Naive thymus-derived CD8-positive, alpha-beta T cell (primary cell): ENCODE results near the gene MAMDC2. TPM values are rescaled to one million over a fixed set of nuclear protein-coding genes. Genes with fewer than 3 reads are reported as not detected.

Source experiments
- ATAC-seq, 2 donors: fragments of 150-1000 bp; cut with Tn5 transposase in 1 of 2; sonication (Bioruptor Pico), chemical (Tn5 transposase) in 1 of 2; 1 replicate in 1 of 2; 2 replicates in 1 of 2; pipeline ENCODE4 v1.10.0; 2021; ENCODE audit warnings: mild to moderate bottlenecking in 2 of 2, moderate library complexity in 2 of 2
- POLR2A ChIA-PET: fragments of 350-600 bp; sonication (Branson Sonifier 250); formaldehyde crosslinking; loops from one replicate; lab custom pipeline; 2021; ENCODE audit warnings: antibody characterized with exemption; lab: Charles Lee
- DNase-seq, 10 donors: peaks; one replicate each; pipeline versions ENCODE4 v3.0.0 to v3.0.0-alpha.2; 2020 to 2022
- H3K27ac Mint-ChIP-seq, 10 donors: one replicate each; pipeline ENCODE4 v1.8.0; 2020 to 2022; ENCODE audit warnings: mild to moderate bottlenecking in 10 of 10, mixed read lengths in 10 of 10, moderate library complexity in 4 of 10, inconsistent platforms in 1 of 10
- H3K27me3 Mint-ChIP-seq, 5 donors: one replicate each; pipeline ENCODE4 v1.8.0; 2021 to 2022; ENCODE audit warnings: mixed read lengths in 5 of 5
- H3K36me3 Mint-ChIP-seq, 3 donors: one replicate each; pipeline ENCODE4 v1.8.0; 2020 to 2022; ENCODE audit warnings: mixed read lengths in 3 of 3, mild to moderate bottlenecking in 2 of 3, inconsistent platforms in 1 of 3
- H3K4me1 Mint-ChIP-seq, 4 donors: one replicate each; pipeline ENCODE4 v1.8.0; 2021 to 2022; ENCODE audit warnings: mixed read lengths in 4 of 4
- H3K4me3 Mint-ChIP-seq, 10 donors: one replicate each; pipeline ENCODE4 v1.8.0; 2020 to 2022; ENCODE audit warnings: mild to moderate bottlenecking in 10 of 10, mixed read lengths in 10 of 10, moderate library complexity in 6 of 10, inconsistent platforms in 1 of 10
- H3K9me3 Mint-ChIP-seq, 9 donors: one replicate each; pipeline ENCODE4 v1.8.0; 2020 to 2022; ENCODE audit warnings: mixed read lengths in 9 of 9, mild to moderate bottlenecking in 3 of 9, inconsistent platforms in 1 of 9, moderate library complexity in 1 of 9
- polyA plus RNA-seq, 3 donors: library from polyadenylated mRNA; unstranded; fragments of 300-500 nt; fragmentation: Illumina TruSeq; gene quantifications; one replicate each; pipeline ENCODE4 v1.2.3, GENCODE V29; 2021
- total RNA-seq, 8 experiments: library from RNA in 2 of 8; stranded (reverse) in 2 of 8; gene quantifications; one replicate each; pipeline ENCODE4 v1.2.3 and lab custom pipeline; 2021 to 2026

The MAMDC2 gene
- total and polyA plus RNA-seq, 5 experiments from 2014 or later = 0.19 TPM; not detected in 4

GRCh38 chr9:70119786-70120185, 76.1 kb downstream of the MAMDC2 start:
- H3K9me3 Mint-ChIP-seq = no peaks in the 10 kb centered on the region
- H3K27ac Mint-ChIP-seq = no peak overlapping the region
- POLR2A ChIA-PET = no interaction called here
- H3K4me3 Mint-ChIP-seq = no peak overlapping the region
- H3K4me1 Mint-ChIP-seq = no peaks in the 10 kb centered on the region
- ATAC-seq (no peak), DNase-seq (no peak)
- no peaks in the 10 kb centered on the region for H3K36me3 Mint-ChIP-seq
- H3K27me3 Mint-ChIP-seq = peaks cover 4 to 26% (median 9%) of the 10 kb centered on the region in 5 donors

DNA sequence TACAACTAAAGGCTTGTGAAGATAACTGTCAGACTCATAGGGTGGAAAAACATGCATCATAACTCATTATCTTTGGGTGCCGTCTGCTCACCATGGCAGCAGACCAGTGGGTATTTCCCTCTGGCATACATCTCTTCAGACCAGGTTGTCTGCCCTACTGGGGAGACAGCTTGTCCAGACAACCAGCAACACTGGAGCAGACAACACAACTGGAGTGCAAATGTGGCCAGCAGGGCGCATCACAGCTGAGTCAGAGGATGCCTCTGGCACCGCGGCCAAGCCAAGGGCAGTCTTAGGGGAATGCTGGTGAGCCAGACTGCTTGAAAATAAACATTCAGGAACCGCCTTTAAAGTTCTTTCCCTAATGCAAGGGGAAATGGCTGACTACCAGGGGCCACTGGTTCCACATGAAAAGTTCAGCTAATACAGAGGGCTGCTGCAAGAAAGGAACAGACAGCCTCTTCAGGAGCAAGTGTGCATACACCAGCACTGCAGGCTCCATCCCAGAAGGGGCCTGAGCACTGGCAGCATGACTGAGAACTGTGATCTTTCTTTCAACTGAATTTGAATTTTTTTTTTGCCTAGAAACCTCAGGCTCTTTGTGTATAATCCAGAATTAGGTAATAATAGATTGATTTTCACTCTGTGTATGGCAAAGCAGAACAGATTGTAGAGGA, 77.3 kb downstream of the MAMDC2 start:
- POLR2A ChIA-PET = no interaction called here
- Mint-ChIP-seq H3K9me3 (no peaks in the 10 kb centered on the region), H3K27me3 (peaks cover 2 to 21% (median 6%) of the 10 kb centered on the region in 5 donors), H3K4me3 (no peak overlapping the region), H3K36me3 (no peaks in the 10 kb centered on the region), H3K27ac (no peak overlapping the region), H3K4me1 (no peaks in the 10 kb centered on the region)
- ATAC-seq = no peak
- no peak for DNase-seq

DNA sequence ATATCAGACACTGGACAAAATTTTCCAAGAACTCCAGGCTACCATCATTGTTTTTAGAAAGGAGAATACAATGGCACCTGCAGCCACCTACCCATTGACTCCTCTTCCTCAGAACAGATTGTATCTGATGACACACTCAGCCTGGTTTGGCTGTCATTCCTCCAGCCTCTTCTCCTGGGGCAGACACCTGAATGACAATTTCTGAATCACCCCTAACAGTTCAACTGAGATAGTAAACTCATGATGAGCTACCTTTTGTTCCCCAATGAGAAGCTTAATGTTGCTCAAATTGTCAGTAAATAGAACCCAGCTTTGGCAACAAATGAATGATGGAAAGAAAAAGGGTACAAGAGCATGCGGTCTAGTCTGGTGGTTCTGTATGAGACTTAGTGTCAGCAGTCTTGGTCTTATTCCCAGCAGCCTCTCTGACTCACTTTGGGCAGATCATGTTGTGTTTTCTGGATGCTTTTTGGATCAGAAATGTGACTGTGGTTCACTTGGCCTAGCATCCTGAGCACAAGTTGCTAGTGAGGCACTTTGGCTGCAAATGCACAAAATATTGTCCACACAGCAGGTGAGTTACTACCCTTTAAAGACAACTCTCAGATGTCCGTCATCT, 78.3 kb downstream of the MAMDC2 start:
- POLR2A ChIA-PET = no interaction called here
- DNase-seq (no peak), ATAC-seq (no peak)
- H3K27me3 Mint-ChIP-seq = peaks cover 1 to 23% (median 3%) of the 10 kb centered on the region in 5 donors
- no peaks in the 10 kb centered on the region for H3K4me1 Mint-ChIP-seq
- no peak overlapping the region for H3K4me3 Mint-ChIP-seq
- no peak overlapping the region for H3K27ac Mint-ChIP-seq
- H3K9me3 Mint-ChIP-seq = no peaks in the 10 kb centered on the region
- no peaks in the 10 kb centered on the region for H3K36me3 Mint-ChIP-seq

DNA sequence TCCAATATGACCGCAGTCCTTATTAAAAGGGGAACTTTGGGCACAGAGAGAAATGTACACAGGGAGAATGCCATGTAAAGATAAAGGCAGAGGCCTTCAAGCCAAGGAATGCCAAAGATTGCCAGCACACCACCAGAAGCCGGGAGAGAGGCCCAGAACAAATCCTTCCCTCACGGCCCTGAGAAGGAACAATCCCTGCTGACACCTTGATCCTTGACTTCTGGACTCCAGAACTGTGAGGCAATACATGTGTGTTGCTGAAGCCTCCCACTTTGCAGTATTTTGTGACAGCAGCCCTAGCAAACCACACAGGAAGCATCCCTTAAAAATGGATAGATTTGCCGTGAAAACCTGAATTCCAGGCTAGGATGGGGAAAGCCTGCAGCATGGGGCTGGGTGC, 80.0 kb downstream of the MAMDC2 start:
- Mint-ChIP-seq H3K4me1 (no peaks in the 10 kb centered on the region), H3K27ac (no peak overlapping the region), H3K9me3 (no peaks in the 10 kb centered on the region), H3K36me3 (no peaks in the 10 kb centered on the region), H3K4me3 (no peak overlapping the region), H3K27me3 (peaks cover 0 to 15% (median 2%) of the 10 kb centered on the region in 5 donors)
- POLR2A ChIA-PET = no interaction called here
- no peak for DNase-seq
- ATAC-seq = no peak

DNA sequence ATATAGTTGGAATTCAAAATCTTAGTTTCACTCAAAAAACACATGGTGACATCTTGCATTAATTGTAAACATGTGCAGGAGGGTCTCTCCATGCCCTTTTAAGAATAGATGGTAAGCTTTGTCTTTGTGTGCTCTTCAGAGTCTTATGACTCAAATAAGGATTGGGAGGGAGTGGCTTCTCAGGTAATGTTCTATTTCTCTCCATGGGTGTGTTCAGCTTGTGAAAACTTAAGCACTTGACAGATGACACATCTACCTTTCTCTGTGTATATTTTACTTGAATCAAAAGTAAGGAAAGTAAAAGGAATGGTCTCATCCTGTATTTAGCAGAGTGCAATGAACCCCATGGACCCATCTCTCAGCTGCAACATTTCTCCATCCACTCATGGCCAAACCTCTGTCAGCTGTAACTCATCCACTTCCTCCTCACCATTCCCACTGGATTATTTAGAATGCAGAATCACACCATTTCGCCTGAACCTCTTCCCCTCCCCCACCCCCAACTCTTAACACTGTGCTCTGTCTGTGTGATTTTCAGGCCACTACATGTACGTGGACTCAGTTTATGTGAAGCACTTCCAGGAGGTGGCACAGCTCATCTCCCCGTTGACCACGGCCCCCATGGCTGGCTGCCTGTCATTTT, 82.1 kb downstream of the MAMDC2 start:
- DNase-seq = no peak
- H3K36me3 Mint-ChIP-seq = no peaks in the 10 kb centered on the region
- H3K9me3 Mint-ChIP-seq = no peaks in the 10 kb centered on the region
- H3K4me3 Mint-ChIP-seq = no peak overlapping the region
- H3K27ac Mint-ChIP-seq = no peak overlapping the region
- POLR2A ChIA-PET = no interaction called here
- peaks cover 0 to 8% (median 0%) of the 10 kb centered on the region in 5 donors for H3K27me3 Mint-ChIP-seq
- H3K4me1 Mint-ChIP-seq = no peaks in the 10 kb centered on the region
- no peak for ATAC-seq

DNA sequence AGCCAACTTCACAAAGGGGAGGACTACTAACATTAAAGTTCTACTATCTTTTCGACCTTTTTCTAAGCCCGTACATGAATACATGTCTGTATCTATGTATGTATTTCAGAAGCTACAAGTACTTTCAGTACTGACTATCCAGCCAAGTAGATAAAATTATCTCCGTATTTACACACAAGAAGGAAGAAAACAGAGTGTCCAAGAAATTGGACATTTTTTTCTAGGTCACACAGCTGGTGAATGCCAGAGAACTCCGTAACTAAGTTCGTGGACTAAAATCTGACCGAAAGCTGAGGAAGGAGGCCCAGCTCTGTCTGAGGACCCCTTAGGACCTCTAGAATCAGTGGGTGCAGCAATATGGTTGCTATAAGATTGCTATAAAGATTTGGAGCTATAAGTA, 83.4 kb downstream of the MAMDC2 start:
- Mint-ChIP-seq H3K4me1 (no peaks in the 10 kb centered on the region), H3K36me3 (no peaks in the 10 kb centered on the region), H3K9me3 (no peaks in the 10 kb centered on the region), H3K4me3 (no peak overlapping the region), H3K27me3 (peaks cover 0 to 8% (median 0%) of the 10 kb centered on the region in 5 donors), H3K27ac (no peak overlapping the region)
- POLR2A ChIA-PET = no interaction called here
- ATAC-seq (no peak), DNase-seq (no peak)

GRCh38 chr9:70127540-70128416, 84.1 kb downstream of the MAMDC2 start:
- no peaks in the 10 kb centered on the region for H3K4me1 Mint-ChIP-seq
- POLR2A ChIA-PET = no interaction called here
- H3K36me3 Mint-ChIP-seq = no peaks in the 10 kb centered on the region

GRCh38 chr9:70130266-70130665, 86.6 kb downstream of the MAMDC2 start:
- no peak overlapping the region for H3K27ac Mint-ChIP-seq
- POLR2A ChIA-PET = no interaction called here
- no peaks in the 10 kb centered on the region for H3K36me3 Mint-ChIP-seq
- DNase-seq (no peak), ATAC-seq (no peak)
- no peak overlapping the region for H3K4me3 Mint-ChIP-seq
- no peaks in the 10 kb centered on the region for H3K4me1 Mint-ChIP-seq
- H3K27me3 Mint-ChIP-seq = peaks cover 0 to 8% (median 0%) of the 10 kb centered on the region in 5 donors
- H3K9me3 Mint-ChIP-seq = no peaks in the 10 kb centered on the region

More at GRCh38 chr9:70127540-70128416, 84.1 kb downstream of the MAMDC2 start:
- peaks cover 0 to 8% (median 0%) of the 10 kb centered on the region in 5 donors for H3K27me3 Mint-ChIP-seq
- H3K4me3 Mint-ChIP-seq = no peak overlapping the region
- DNase-seq = no peak
- H3K9me3 Mint-ChIP-seq = no peaks in the 10 kb centered on the region
- no peak overlapping the region for H3K27ac Mint-ChIP-seq
- ATAC-seq = no peak

- H3K4me3 Mint-ChIP-seq = no peak overlapping the region
- no peaks in the 10 kb centered on the region for H3K36me3 Mint-ChIP-seq
- no peak for DNase-seq
- no peak for ATAC-seq
- H3K4me1 Mint-ChIP-seq = no peaks in the 10 kb centered on the region
- H3K27me3 Mint-ChIP-seq = peaks cover 0 to 3% (median 0%) of the 10 kb centered on the region in 5 donors
- no peak overlapping the region for H3K27ac Mint-ChIP-seq
- POLR2A ChIA-PET = no interaction called here
- no peaks in the 10 kb centered on the region for H3K9me3 Mint-ChIP-seq
Observed at GRCh38 chr9:70131296-70131695, 87.6 kb downstream of the MAMDC2 start.

GRCh38 chr9:70133253-70134208, 89.9 kb downstream of the MAMDC2 start:
- POLR2A ChIA-PET = no interaction called here
- ATAC-seq (no peak), DNase-seq (no peak)
- Mint-ChIP-seq H3K4me3 (no peak overlapping the region), H3K27me3 (peaks cover 0 to 8% (median 0%) of the 10 kb centered on the region in 5 donors), H3K9me3 (no peaks in the 10 kb centered on the region), H3K36me3 (no peaks in the 10 kb centered on the region), H3K27ac (no peak overlapping the region), H3K4me1 (no peaks in the 10 kb centered on the region)

DNA sequence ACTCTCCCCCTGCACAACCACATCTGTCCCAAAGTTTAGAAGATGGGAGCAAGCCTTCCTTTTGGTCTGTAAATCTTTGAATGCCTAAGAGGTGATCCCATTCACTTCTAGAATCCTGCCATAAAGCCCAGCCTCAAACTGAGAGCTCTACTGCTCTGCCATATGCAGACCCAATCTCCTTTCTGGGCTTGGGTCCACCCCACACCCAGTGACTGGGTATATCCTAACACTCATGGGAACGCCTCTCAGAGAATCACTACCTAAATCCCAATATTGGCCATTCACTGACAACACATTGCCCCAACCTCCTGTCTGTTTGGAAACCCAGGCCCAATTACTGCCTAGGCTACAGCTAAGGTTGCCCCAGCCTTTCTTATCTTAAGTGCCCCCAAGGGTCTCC, 90.7 kb downstream of the MAMDC2 start:
- POLR2A ChIA-PET = no interaction called here
- Mint-ChIP-seq H3K36me3 (no peaks in the 10 kb centered on the region), H3K4me1 (no peaks in the 10 kb centered on the region), H3K9me3 (no peaks in the 10 kb centered on the region), H3K27ac (no peak overlapping the region), H3K4me3 (no peak overlapping the region), H3K27me3 (peaks cover 0 to 8% (median 0%) of the 10 kb centered on the region in 5 donors)
- ATAC-seq (no peak), DNase-seq (no peak)

DNA sequence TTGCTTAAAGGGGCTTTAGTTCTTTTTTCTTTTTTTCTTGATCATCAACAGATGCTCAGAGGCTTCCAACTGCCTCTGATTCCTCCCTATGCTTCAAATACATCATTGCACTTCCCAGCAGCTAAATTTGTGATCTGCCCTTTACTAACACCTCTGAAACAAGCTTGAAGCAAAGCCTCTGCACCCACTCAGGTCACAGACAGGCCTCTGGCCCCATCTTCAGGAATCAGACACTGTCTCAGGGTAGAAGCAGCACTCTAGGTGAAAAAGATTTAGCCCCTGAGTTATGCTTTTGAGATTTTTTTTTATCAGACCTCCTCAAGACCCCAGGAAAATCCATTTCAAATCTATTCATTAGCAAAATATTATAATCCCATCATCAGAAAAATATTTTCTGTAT, 91.5 kb downstream of the MAMDC2 start:
- no peak overlapping the region for H3K4me3 Mint-ChIP-seq
- H3K27me3 Mint-ChIP-seq = peaks cover 0 to 8% (median 0%) of the 10 kb centered on the region in 5 donors
- H3K36me3 Mint-ChIP-seq = peaks cover 0 to 4% (median 0%) of the 10 kb centered on the region in 3 donors
- no peak for ATAC-seq
- no peaks in the 10 kb centered on the region for H3K9me3 Mint-ChIP-seq
- no peak for DNase-seq
- H3K4me1 Mint-ChIP-seq = no peaks in the 10 kb centered on the region
- H3K27ac Mint-ChIP-seq = no peak overlapping the region
- POLR2A ChIA-PET = no interaction called here
